HL-60/S4 (cell line): Measurements from ENCODE around the gene GIT2.
"Not testable (repeated sequence)": the region's sequence is repeated elsewhere in the genome, so short reads cannot be mapped to it uniquely, and the experiment has no call there.

ENCODE experiments used
- in situ Hi-C: fragments of 300-500 bp; cut with MboI; formaldehyde crosslinking; loops from 2 replicates; pipeline ENCODE4 v1.14.3; 2022; ENCODE audit warnings: low sequenced_read_pairs

Gene GIT2

GRCh38 chr12:109925185-109925840 is 70.9 kb downstream of the GIT2 start:
- in situ Hi-C loops: no loop called here

- in situ Hi-C loops: no loop called here
Measured at GRCh38 chr12:109923481-109924245, 72.5 kb downstream of the GIT2 start.

GRCh38 chr12:109923038-109923437 is 73.1 kb downstream of the GIT2 start:
- in situ Hi-C loops: no loop called here

- in situ Hi-C loops: no loop called here
Measured at GRCh38 chr12:109921982-109922381, 74.2 kb downstream of the GIT2 start.

- in situ Hi-C loops: no loop called here
Measured at GRCh38 chr12:109920261-109920780, 75.8 kb downstream of the GIT2 start.

GRCh38 chr12:109919456-109919855 is 76.7 kb downstream of the GIT2 start:
- in situ Hi-C loops: no loop called here

GRCh38 chr12:109916045-109916444 is 80.1 kb downstream of the GIT2 start:
- in situ Hi-C loops: no loop called here

- in situ Hi-C loops: no loop called here
Measured at GRCh38 chr12:109915171-109916040, 80.8 kb downstream of the GIT2 start.

- in situ Hi-C loops: no loop called here
Measured at GRCh38 chr12:109914461-109914860, 81.7 kb downstream of the GIT2 start.

- in situ Hi-C loops: no loop called here
Measured at GRCh38 chr12:109912855-109913321, 83.3 kb downstream of the GIT2 start.

- in situ Hi-C loops: no loop called here
Measured at GRCh38 chr12:109910969-109911348, 85.2 kb downstream of the GIT2 start.

GRCh38 chr12:109910254-109910968 is 85.8 kb downstream of the GIT2 start:
- in situ Hi-C loops: no loop called here

- in situ Hi-C loops: no loop called here
Measured at GRCh38 chr12:109905301-109905700, 90.9 kb downstream of the GIT2 start.

- in situ Hi-C loops: no loop called here
Measured at GRCh38 chr12:109902891-109903418, 93.2 kb downstream of the GIT2 start.

- in situ Hi-C loops: no loop called here
Measured at GRCh38 chr12:109900752-109901580, 95.2 kb downstream of the GIT2 start.

- in situ Hi-C loops: no loop called here
Measured at GRCh38 chr12:109899783-109900751, 96.1 kb downstream of the GIT2 start, which contains the start of gene TCHP. Gene TCHP, plus strand, starts transcription at chr12:109900274. Its CDS starts 2,753 bp downstream, at chr12:109903027.

- in situ Hi-C loops: not testable (repeated sequence)
Measured at GRCh38 chr12:109899345-109899744, 96.8 kb downstream of the GIT2 start.

- in situ Hi-C loops: no loop called here
Measured at GRCh38 chr12:109897029-109897428, 99.1 kb downstream of the GIT2 start.
